Keratinocyte (primary cell): ENCODE results near the gene DSTN.

Experiments
- EZH2 ChIP-seq: IDR thresholded peaks from one replicate; pipeline ENCODE4 v1.6.1; 2012; ENCODE audit warnings: inconsistent platforms, mild to moderate bottlenecking, low read length, moderate library complexity
- TF ChIP-seq, protein P1 (sequence below), 3 experiments: IDR thresholded peaks in 1 of 3; conservative IDR thresholded peaks in 1 of 3; optimal IDR thresholded peaks in 1 of 3; 2 replicates in 2 of 3; 3 replicates in 1 of 3; pipeline versions ENCODE3 to v1.5.1; 2011; ENCODE audit warnings: low read length in 3 of 3, mild to moderate bottlenecking in 3 of 3, moderate library complexity in 2 of 3, control low read depth in 1 of 3, inconsistent platforms in 1 of 3; ENCODE audit not compliant: insufficient read depth in 2 of 3; ENCODE audit errors: extremely low read depth in 1 of 3

DNA sequence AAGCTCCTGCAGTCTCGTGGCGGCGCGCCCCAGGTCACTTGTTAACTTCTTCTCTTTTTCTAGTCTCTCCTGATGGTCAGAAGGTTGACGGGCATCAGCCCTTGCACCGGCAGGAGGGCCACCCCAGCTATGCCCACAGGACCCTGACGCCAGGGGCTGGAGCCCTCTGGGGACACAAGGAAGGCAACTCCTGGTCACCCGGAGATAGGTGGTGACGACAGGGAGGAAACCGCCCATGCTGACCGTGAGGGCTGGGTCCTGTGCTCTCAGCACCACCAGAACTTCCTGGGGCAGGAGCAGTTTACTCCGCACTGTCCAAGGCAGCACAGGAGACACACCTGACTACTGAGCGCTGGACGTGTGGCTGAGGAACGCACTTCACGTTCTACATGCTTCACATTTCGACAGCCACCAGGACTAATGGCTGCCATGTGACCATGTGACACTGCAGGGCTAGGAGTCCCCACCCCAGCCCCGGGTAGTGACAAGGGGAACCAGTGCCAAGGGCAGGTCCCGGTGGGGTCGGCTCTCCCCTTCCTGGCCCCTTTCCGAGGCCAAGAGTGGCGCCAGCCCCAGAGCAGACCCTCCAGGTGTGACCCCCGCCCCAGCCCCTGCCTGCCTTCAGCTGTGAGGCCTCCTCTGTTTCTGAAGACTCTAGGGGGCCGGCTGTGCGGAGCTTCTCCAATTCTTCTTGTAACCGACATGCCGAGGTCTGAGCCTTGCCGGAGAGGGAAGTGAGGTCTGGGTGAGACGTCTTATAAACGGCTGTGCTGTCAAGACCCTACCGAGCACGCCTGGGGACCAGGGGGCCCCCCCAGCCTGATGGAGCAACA, 45.2 kb downstream of the DSTN start:
- TF ChIP-seq, protein P1, sequence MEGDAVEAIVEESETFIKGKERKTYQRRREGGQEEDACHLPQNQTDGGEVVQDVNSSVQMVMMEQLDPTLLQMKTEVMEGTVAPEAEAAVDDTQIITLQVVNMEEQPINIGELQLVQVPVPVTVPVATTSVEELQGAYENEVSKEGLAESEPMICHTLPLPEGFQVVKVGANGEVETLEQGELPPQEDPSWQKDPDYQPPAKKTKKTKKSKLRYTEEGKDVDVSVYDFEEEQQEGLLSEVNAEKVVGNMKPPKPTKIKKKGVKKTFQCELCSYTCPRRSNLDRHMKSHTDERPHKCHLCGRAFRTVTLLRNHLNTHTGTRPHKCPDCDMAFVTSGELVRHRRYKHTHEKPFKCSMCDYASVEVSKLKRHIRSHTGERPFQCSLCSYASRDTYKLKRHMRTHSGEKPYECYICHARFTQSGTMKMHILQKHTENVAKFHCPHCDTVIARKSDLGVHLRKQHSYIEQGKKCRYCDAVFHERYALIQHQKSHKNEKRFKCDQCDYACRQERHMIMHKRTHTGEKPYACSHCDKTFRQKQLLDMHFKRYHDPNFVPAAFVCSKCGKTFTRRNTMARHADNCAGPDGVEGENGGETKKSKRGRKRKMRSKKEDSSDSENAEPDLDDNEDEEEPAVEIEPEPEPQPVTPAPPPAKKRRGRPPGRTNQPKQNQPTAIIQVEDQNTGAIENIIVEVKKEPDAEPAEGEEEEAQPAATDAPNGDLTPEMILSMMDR (optimal IDR thresholded peaks at IDR 0.05 in 1 of 3, IDR thresholded peaks at IDR 0.05 in 1 of 3, conservative IDR thresholded peaks at IDR 0.05 in 1 of 3; ENCODE audit: extremely low read depth in 1 of 3, insufficient read depth in 2 of 3, low read length in 3 of 3): no peak
- no peak for TF ChIP-seq EZH2
